Measurements from ENCODE around the gene GSTM4.

- TF ChIP-seq POLR2A (IDR thresholded peaks at IDR 0.05) (no peak), POLR2AphosphoS5 (IDR thresholded peaks at IDR 0.05) (no peak), CTCF (IDR thresholded peaks at IDR 0.05) (no peak), EP300 (IDR thresholded peaks at IDR 0.05; ENCODE audit: low read depth) (no peak)
Measured at GRCh38 chr1:109668123-109668775, 12.3 kb downstream of the GSTM4 start.
